Esophagus squamous epithelium (tissue), 5 donors: Measurements from ENCODE around the gene CEP350. TPM values are rescaled to one million over a fixed set of nuclear protein-coding genes. Genes with fewer than 3 reads are reported as not detected.

Experiments
- DNase-seq: peaks from one replicate; lab custom pipeline; 2025; lab: John Stamatoyannopoulos, UW
- H3K27ac ChIP-seq, 4 donors: fragments of 200-600 bp; sonication (generic); one replicate each; pipeline ENCODE4 v1.5.1; 2016 to 2019; ENCODE audit warnings: mild to moderate bottlenecking in 1 of 4
- H3K27me3 ChIP-seq, 4 donors: fragments of 200-600 bp; sonication (generic); 1 replicate in 3 of 4; 2 replicates in 1 of 4; pipeline versions ENCODE4 v1.5.1 to v1.6.0; 2017 to 2021; ENCODE audit warnings: antibody characterized with exemption in 1 of 4
- H3K36me3 ChIP-seq, 3 donors: fragments of 200-600 bp; sonication (generic); one replicate each; pipeline ENCODE4 v1.5.1; 2016 to 2019
- H3K4me1 ChIP-seq, 3 donors: fragments of 200-600 bp; sonication (generic); one replicate each; pipeline ENCODE4 v1.5.1; 2017 to 2019
- H3K4me3 ChIP-seq, 4 donors: fragments of 200-600 bp; sonication (generic); 1 replicate in 3 of 4; 2 replicates in 1 of 4; pipeline ENCODE4 v1.5.1; 2016 to 2019; ENCODE audit warnings: mild to moderate bottlenecking in 2 of 4, moderate library complexity in 1 of 4
- H3K9me3 ChIP-seq, 3 donors: fragments of 200-600 bp; sonication (generic); one replicate each; pipeline ENCODE4 v1.5.1; 2016 to 2019
- CTCF ChIP-seq, 6 experiments: fragments of 450-650 bp in 4 of 6; fragments of 200-600 bp in 2 of 6; sonication (generic) in 2 of 6; IDR thresholded peaks; one replicate each; pipeline ENCODE4 v1.5.1; 2016 to 2019; ENCODE audit warnings: antibody characterized with exemption in 6 of 6, mild to moderate bottlenecking in 4 of 6, moderate library complexity in 4 of 6
- POLR2A ChIP-seq, 4 donors: fragments of 450-650 bp; IDR thresholded peaks; one replicate each; pipeline ENCODE4 v1.6.1; 2017; ENCODE audit warnings: antibody characterized with exemption in 4 of 4, mild to moderate bottlenecking in 4 of 4, moderate library complexity in 3 of 4
- WGBS, 2 donors: methylation state at CpG; one replicate each; pipeline ENCODE4 v1.1.5; 2018; 5-methylcytosine and 5-hydroxymethylcytosine counted together
- intact Hi-C: fragments of 100-400 bp; cut with DNase I; formaldehyde crosslinking; loops from one replicate; pipeline ENCODE4 v1.15.0; 2022
- total RNA-seq, 4 donors: library from RNA; depleted of rRNA; stranded (reverse); fragments of >200 nt; gene quantifications; one replicate each; pipeline ENCODE4 v1.1.0, GENCODE V29; 2016
- donor health status: DM: yes; HTN: yes; CAD: no.

CEP350 gene
- total RNA-seq, 4 donors from 2014 or later, result 31.1 to 66.9 (median 45.2) TPM

GRCh38 chr1:180085331-180085730, 130.7 kb downstream of the CEP350 start:
- Histone ChIP-seq H3K27me3 (no peaks in the 10 kb centered on the region), H3K4me1 (peaks cover 0 to 3% (median 0%) of the 10 kb centered on the region in 3 donors), H3K9me3 (no peaks in the 10 kb centered on the region), H3K27ac (no peak overlapping the region), H3K4me3 (no peak overlapping the region), H3K36me3 (peaks cover 0 to 88% (median 0%) of the 10 kb centered on the region in 3 donors)
- 82 to 83% methylated on average over 2 of the region's 2 CpGs for WGBS, 2 donors
- intact Hi-C loops, result no loop called here
- no peak for TF ChIP-seq CTCF (IDR thresholded peaks at IDR 0.05)
- no peak for DNase-seq

GRCh38 chr1:180092931-180093650, 138.5 kb downstream of the CEP350 start:
- DNase-seq, result no peak
- Histone ChIP-seq H3K27ac (no peak overlapping the region), H3K27me3 (no peaks in the 10 kb centered on the region), H3K36me3 (peaks cover 0 to 100% (median 10%) of the 10 kb centered on the region in 3 donors), H3K9me3 (no peaks in the 10 kb centered on the region), H3K4me3 (no peak overlapping the region), H3K4me1 (peaks cover 0 to 22% (median under 1%) of the 10 kb centered on the region in 3 donors)
- no peak for TF ChIP-seq POLR2A (IDR thresholded peaks at IDR 0.05)
- no peak for TF ChIP-seq CTCF (IDR thresholded peaks at IDR 0.05)
- intact Hi-C loops, result no loop called here
- 85 to 88% methylated on average over 4 of the region's 4 CpGs for WGBS, 2 donors

- Histone ChIP-seq H3K27me3 (no peaks in the 10 kb centered on the region), H3K9me3 (no peaks in the 10 kb centered on the region), H3K4me3 (no peak overlapping the region), H3K4me1 (peaks cover 4 to 25% (median 6%) of the 10 kb centered on the region in 3 donors), H3K36me3 (peaks cover 0 to 100% (median 10%) of the 10 kb centered on the region in 3 donors), H3K27ac (no peak overlapping the region)
- intact Hi-C loops, result no loop called here
- TF ChIP-seq POLR2A (IDR thresholded peaks at IDR 0.05) (no peak), CTCF (IDR thresholded peaks at IDR 0.05) (no peak)
- no peak for DNase-seq
- WGBS, 2 donors, result 82 to 90% methylated on average over 3 of the region's 3 CpGs
These were observed 140.2 kb downstream of the CEP350 start for GRCh38 chr1:180094705-180095295.

- Histone ChIP-seq H3K9me3 (no peaks in the 10 kb centered on the region), H3K4me1 (peaks cover 4 to 25% (median 6%) of the 10 kb centered on the region in 3 donors), H3K27ac (peak overlapping the region in 2 of 4 donors; percentile 44 to 58), H3K27me3 (no peaks in the 10 kb centered on the region), H3K4me3 (no peak overlapping the region), H3K36me3 (peaks cover 0 to 100% (median 10%) of the 10 kb centered on the region in 3 donors)
- 82% methylated on average over 4 of the region's 4 CpGs for WGBS, 2 donors
- intact Hi-C loops, result no loop called here
- no peak for DNase-seq
- TF ChIP-seq POLR2A (IDR thresholded peaks at IDR 0.05), result no peak
- no peak for TF ChIP-seq CTCF (IDR thresholded peaks at IDR 0.05)
These were observed 142.1 kb downstream of the CEP350 start for GRCh38 chr1:180096584-180097325.

GRCh38 chr1:180097326-180097605, 142.7 kb downstream of the CEP350 start:
- TF ChIP-seq CTCF (IDR thresholded peaks at IDR 0.05) (no peak), POLR2A (IDR thresholded peaks at IDR 0.05) (no peak)
- H3K27ac ChIP-seq, result peak overlapping the region in 2 of 4 donors; percentile 44 to 58
- no peak overlapping the region for H3K4me3 ChIP-seq
- 84 to 86% methylated on average over 2 of the region's 2 CpGs for WGBS, 2 donors
- no peaks in the 10 kb centered on the region for H3K27me3 ChIP-seq
- no peaks in the 10 kb centered on the region for H3K9me3 ChIP-seq
- peaks cover 4 to 25% (median 6%) of the 10 kb centered on the region in 3 donors for H3K4me1 ChIP-seq
- intact Hi-C loops, result no loop called here
- DNase-seq, result no peak
- H3K36me3 ChIP-seq, result peaks cover 0 to 100% (median 10%) of the 10 kb centered on the region in 3 donors
